NCI-H2081 treated with DMSO at 0.1 percent for 48 hours (cell line): Measurements from ENCODE around the gene KRT79.

Experiments
- DNase-seq: peaks from one replicate; lab custom pipeline; 2025; lab: John Stamatoyannopoulos, UW

The KRT79 gene

GRCh38 chr12:52771505-52771904 lies 62.6 kb downstream of the KRT79 start:
- no peak for DNase-seq
